ENCODE measurements around the gene EIF2D. TPM values are rescaled to one million over a fixed set of nuclear protein-coding genes. Genes with fewer than 3 reads are reported as not detected.

EIF2D gene
- total RNA-seq, 1 donor from 2014 or later = 49.6 TPM

DNA sequence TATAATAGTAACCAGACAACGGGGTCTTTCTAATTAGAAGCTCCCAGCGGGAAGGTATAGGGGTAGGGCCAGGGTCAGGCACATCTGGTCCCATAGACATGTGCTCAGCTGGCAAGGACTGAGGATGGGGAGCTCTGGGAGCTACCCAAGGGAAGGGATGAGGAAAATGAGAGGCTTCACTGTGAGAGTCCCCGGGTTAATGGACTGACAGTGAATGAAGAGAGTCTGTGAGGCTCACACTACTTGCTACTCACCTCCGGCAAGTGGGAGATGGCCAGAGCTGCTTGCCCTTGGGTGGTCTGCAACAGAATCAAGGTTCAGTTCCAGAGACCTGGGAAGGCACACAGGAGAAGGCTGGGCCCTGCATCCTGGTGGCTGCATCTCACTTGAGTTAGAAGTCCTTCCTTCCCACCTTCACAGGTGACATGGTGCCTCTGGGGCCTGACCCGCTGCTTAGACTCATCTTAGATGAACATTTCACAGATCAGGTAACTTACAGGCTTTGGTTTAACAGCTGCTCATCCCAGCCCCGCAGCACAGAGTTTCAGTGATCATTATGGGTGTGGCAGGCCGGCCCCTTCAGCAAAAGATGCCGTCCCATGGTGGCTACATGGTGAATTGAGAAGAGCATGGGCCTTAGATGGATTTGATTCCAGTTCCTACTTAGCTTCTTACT lies 31.7 kb downstream of the EIF2D start:
- Mint-ChIP-seq H3K27ac (no peak overlapping the region), H3K36me3 (no peaks in the 10 kb centered on the region), H3K4me3 (no peak overlapping the region), H3K27me3 (ENCODE audit: low read depth) (no peaks in the 10 kb centered on the region), H3K4me1 (peaks cover 6% of the 10 kb centered on the region), H3K9me3 (no peaks in the 10 kb centered on the region)
- DNase-seq (ENCODE audit: low spot score in 2 of 2, unreplicated experiment in 2 of 2) = no peak
- TF ChIP-seq, protein P1, sequence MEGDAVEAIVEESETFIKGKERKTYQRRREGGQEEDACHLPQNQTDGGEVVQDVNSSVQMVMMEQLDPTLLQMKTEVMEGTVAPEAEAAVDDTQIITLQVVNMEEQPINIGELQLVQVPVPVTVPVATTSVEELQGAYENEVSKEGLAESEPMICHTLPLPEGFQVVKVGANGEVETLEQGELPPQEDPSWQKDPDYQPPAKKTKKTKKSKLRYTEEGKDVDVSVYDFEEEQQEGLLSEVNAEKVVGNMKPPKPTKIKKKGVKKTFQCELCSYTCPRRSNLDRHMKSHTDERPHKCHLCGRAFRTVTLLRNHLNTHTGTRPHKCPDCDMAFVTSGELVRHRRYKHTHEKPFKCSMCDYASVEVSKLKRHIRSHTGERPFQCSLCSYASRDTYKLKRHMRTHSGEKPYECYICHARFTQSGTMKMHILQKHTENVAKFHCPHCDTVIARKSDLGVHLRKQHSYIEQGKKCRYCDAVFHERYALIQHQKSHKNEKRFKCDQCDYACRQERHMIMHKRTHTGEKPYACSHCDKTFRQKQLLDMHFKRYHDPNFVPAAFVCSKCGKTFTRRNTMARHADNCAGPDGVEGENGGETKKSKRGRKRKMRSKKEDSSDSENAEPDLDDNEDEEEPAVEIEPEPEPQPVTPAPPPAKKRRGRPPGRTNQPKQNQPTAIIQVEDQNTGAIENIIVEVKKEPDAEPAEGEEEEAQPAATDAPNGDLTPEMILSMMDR (IDR thresholded peaks at IDR 0.05; ENCODE audit: unreplicated experiment) = no peak

GRCh38 chr1:206579747-206580437 lies 32.4 kb downstream of the EIF2D start:
- H3K36me3 Mint-ChIP-seq = no peaks in the 10 kb centered on the region
- DNase-seq (ENCODE audit: low spot score in 2 of 2, unreplicated experiment in 2 of 2) = no peak
- TF ChIP-seq, protein P1 (IDR thresholded peaks at IDR 0.05; ENCODE audit: unreplicated experiment) = no peak
- H3K27me3 Mint-ChIP-seq (ENCODE audit: low read depth) = no peaks in the 10 kb centered on the region
- no peak overlapping the region for H3K27ac Mint-ChIP-seq
- H3K4me3 Mint-ChIP-seq = no peak overlapping the region
- no peaks in the 10 kb centered on the region for H3K9me3 Mint-ChIP-seq
- peaks cover 9% of the 10 kb centered on the region for H3K4me1 Mint-ChIP-seq

DNA sequence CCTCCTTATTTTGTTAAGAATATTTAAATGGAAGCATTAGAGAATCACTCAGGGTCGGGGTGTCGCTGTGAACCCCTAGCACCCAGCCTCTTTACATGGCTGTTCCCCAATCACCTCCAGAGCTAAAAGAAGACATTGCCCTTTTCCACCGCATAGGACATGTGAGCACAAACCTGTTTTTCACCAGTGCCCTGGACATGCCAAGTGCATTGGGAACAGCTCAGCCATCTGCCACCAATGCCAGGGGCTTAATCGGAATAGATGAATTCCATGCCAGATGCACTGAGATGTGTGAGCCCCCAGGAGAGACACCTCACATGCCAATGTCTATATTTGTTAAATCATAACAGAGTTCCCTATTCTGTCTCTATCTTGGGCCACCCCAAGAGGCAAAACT lies 33.3 kb downstream of the EIF2D start:
- Mint-ChIP-seq H3K4me3 (no peak overlapping the region), H3K27ac (no peak overlapping the region), H3K27me3 (ENCODE audit: low read depth) (no peaks in the 10 kb centered on the region), H3K4me1 (peaks cover 10% of the 10 kb centered on the region), H3K36me3 (no peaks in the 10 kb centered on the region), H3K9me3 (no peaks in the 10 kb centered on the region)
- DNase-seq (ENCODE audit: low spot score in 2 of 2, unreplicated experiment in 2 of 2) = no peak
- TF ChIP-seq, protein P1 (IDR thresholded peaks at IDR 0.05; ENCODE audit: unreplicated experiment) = no peak

DNA sequence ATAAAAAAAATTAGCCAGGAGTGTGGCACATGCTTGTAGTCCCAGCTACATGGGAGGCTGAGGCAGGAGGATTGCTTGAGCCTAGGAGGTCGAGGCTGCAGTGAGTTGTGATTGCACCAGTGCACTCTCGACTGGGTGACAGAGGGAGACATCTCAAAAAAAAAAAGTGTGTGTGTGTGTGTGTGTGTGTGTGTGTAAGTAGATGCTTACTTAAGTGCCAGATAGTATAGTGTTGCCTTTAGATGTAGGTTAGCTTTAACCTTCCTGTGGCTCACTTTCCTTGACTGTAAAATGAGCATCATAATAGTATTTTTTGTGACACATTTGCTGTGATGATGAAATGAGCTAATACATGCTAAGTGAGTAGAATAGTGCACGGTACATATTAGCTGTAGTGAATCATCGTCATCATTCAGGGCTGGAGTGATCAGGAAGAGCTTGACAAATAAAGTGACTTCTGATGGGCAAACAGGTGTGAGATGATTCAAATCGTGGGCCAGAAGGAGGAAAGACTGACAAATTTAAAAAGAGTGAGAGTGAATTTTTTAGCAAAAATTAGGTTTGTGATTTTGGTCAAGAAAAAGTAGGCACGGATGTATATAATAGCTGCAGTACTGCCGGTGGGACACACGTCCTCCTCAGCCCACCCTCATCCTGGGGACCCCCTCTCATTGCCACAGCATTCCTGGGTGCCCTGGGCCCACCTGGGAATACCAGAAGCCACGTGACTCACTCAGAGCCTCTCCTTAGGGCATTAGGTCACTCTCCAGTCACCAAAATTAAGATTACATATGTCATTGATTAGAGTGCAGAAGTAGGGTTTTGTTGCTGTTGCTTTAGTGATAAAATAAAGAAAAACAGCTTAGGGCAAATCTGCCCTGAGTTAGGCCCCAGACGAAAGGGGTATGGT lies 33.9 kb downstream of the EIF2D start:
- H3K36me3 Mint-ChIP-seq = no peaks in the 10 kb centered on the region
- no peak overlapping the region for H3K4me3 Mint-ChIP-seq
- H3K9me3 Mint-ChIP-seq = no peaks in the 10 kb centered on the region
- peaks cover 3% of the 10 kb centered on the region for H3K27me3 Mint-ChIP-seq (ENCODE audit: low read depth)
- H3K27ac Mint-ChIP-seq = no peak overlapping the region
- H3K4me1 Mint-ChIP-seq = peaks cover 7% of the 10 kb centered on the region
- TF ChIP-seq, protein P1 (IDR thresholded peaks at IDR 0.05; ENCODE audit: unreplicated experiment) = no peak
- no peak for DNase-seq (ENCODE audit: low spot score in 2 of 2, unreplicated experiment in 2 of 2)

DNA sequence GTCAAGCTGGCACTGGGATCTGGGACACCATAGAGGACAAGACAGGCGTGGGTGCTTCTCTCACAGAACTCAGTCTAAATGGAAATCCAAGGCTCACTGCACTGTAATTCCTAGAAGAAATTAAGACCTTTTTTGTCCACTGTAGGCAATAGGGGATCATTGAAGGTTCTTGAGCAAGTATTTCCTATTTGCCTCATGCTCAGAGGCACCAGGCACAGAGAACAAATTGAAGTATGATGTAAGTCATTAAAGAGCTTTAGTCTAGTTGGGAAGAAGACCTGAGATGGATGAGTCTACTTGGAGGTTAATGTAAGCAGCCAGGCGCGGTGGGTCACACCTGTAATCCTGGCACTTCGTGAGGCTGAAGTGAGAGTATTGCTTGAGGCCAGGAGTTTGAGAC lies 34.6 kb downstream of the EIF2D start:
- Mint-ChIP-seq H3K27ac (no peak overlapping the region), H3K36me3 (no peaks in the 10 kb centered on the region)

More for the DNA sequence above, 34.6 kb downstream of the EIF2D start:
- H3K4me1 Mint-ChIP-seq = peaks cover 7% of the 10 kb centered on the region
- TF ChIP-seq, protein P1 (IDR thresholded peaks at IDR 0.05; ENCODE audit: unreplicated experiment) = no peak
- no peak for DNase-seq (ENCODE audit: low spot score in 2 of 2, unreplicated experiment in 2 of 2)
- H3K27me3 Mint-ChIP-seq (ENCODE audit: low read depth) = peaks cover 4% of the 10 kb centered on the region
- H3K4me3 Mint-ChIP-seq = no peak overlapping the region
- H3K9me3 Mint-ChIP-seq = no peaks in the 10 kb centered on the region
